Fibroblast of lung (primary cell): ENCODE results near the gene CCDC51. TPM values are rescaled to one million over a fixed set of nuclear protein-coding genes. Genes with fewer than 3 reads are reported as not detected.

Source experiments
- DNase-seq, 2 donors: peaks; one replicate each; pipeline versions ENCODE4 v3.0.0 to v3.0.0-alpha.2; 2010; ENCODE audit warnings: low read depth in 2 of 2
- H2AFZ ChIP-seq: 2 replicates; pipeline ENCODE4 v1.5.1; 2012; ENCODE audit warnings: low read length, control low read depth, inconsistent platforms
- H3K27ac ChIP-seq: 2 replicates; pipeline ENCODE4 v1.5.1; 2011; ENCODE audit warnings: low read length, control low read depth; ENCODE audit not compliant: insufficient read depth
- H3K27me3 ChIP-seq: 2 replicates; pipeline ENCODE4 v1.5.1; 2011; ENCODE audit warnings: mild to moderate bottlenecking, low read length; ENCODE audit not compliant: control insufficient read depth, insufficient read depth
- H3K36me3 ChIP-seq: 2 replicates; pipeline ENCODE4 v1.5.1; 2011; ENCODE audit warnings: low read length; ENCODE audit not compliant: control insufficient read depth, insufficient read depth
- H3K4me1 ChIP-seq: 2 replicates; pipeline ENCODE4 v1.5.1; 2011; ENCODE audit warnings: low read length; ENCODE audit not compliant: control insufficient read depth, insufficient read depth; ENCODE audit errors: extremely low read depth
- H3K4me2 ChIP-seq: 2 replicates; pipeline ENCODE4 v1.5.1; 2011; ENCODE audit warnings: low read length, control low read depth; ENCODE audit not compliant: insufficient read depth; ENCODE audit errors: extremely low read depth
- H3K4me3 ChIP-seq, 4 experiments: fragments of 200-600 bp in 1 of 4; sonication (generic) in 1 of 4; replicated peaks in 1 of 4; 2 replicates each; pipeline ENCODE4 v1.5.1; 2011 to 2016; ENCODE audit warnings: low read length in 4 of 4, low read depth in 3 of 4, mild to moderate bottlenecking in 3 of 4, control low read depth in 2 of 4, inconsistent platforms in 1 of 4, mixed read lengths in 1 of 4; ENCODE audit not compliant: insufficient read depth in 1 of 4; ENCODE audit errors: control extremely low read depth in 1 of 4
- H3K79me2 ChIP-seq: 2 replicates; pipeline ENCODE4 v1.5.1; 2012; ENCODE audit warnings: mild to moderate bottlenecking, low read length, inconsistent platforms; ENCODE audit not compliant: control insufficient read depth, insufficient read depth
- H3K9ac ChIP-seq: 2 replicates; pipeline ENCODE4 v1.5.1; 2011; ENCODE audit warnings: mild to moderate bottlenecking, low read length, control low read depth; ENCODE audit not compliant: insufficient read depth
- H3K9me3 ChIP-seq: 2 replicates; pipeline ENCODE4 v1.5.1; 2012; ENCODE audit warnings: low read depth, low read length; ENCODE audit not compliant: control insufficient read depth, insufficient read depth
- H4K20me1 ChIP-seq: 2 replicates; pipeline ENCODE4 v1.5.1; 2011; ENCODE audit warnings: low read length; ENCODE audit not compliant: control insufficient read depth, insufficient read depth; ENCODE audit errors: extremely low read depth
- CTCF ChIP-seq, 2 donors: IDR thresholded peaks in 1 of 2; conservative IDR thresholded peaks in 1 of 2; 1 replicate in 1 of 2; 2 replicates in 1 of 2; pipeline ENCODE4 v1.5.1; 2011 to 2012; ENCODE audit warnings: low read length in 2 of 2, control low read depth in 1 of 2, inconsistent platforms in 1 of 2, low read depth in 1 of 2, mild to moderate bottlenecking in 1 of 2
- EZH2 ChIP-seq: IDR thresholded peaks from 2 replicates; pipeline ENCODE4 v1.5.1; 2012; ENCODE audit warnings: low read length, control low read depth, mild to moderate bottlenecking; ENCODE audit errors: missing control alignments
- polyA plus RNA-seq, 2 donors: library from polyadenylated mRNA; depleted of rRNA in 1 of 2; stranded (reverse) in 1 of 2; unstranded in 1 of 2; fragments of >200 nt; gene quantifications; 2 replicates each; pipeline ENCODE4 v1.2.1, GENCODE V29; 2011 to 2012; ENCODE audit warnings: missing spikeins in 1 of 2
- total RNA-seq: library from RNA; depleted of rRNA; stranded (reverse); fragments of >200 nt; gene quantifications from 2 replicates; pipeline ENCODE4 v1.2.1, GENCODE V29; 2014

CCDC51 gene
- total and polyA plus RNA-seq, 2 donors (not counting 1 experiment from before 2014, with no cell fraction given), result 11.9 to 27.2 TPM

GRCh38 chr3:48417529-48418108 is 22.3 kb downstream of the CCDC51 start:
- Histone ChIP-seq H3K79me2 (no peaks in the 10 kb centered on the region), H2AFZ (no peak overlapping the region), H3K9me3 (no peaks in the 10 kb centered on the region), H3K36me3 (peaks cover 11% of the 10 kb centered on the region), H3K9ac (no peak overlapping the region), H3K27me3 (no peaks in the 10 kb centered on the region), H4K20me1 (no peaks in the 10 kb centered on the region), H3K4me1 (no peaks in the 10 kb centered on the region), H3K4me3 (no peak overlapping the region), H3K27ac (no peak overlapping the region), H3K4me2 (no peak overlapping the region)
- TF ChIP-seq EZH2 (no peak), CTCF (conservative IDR thresholded peaks at IDR 0.05 in 1 of 2, IDR thresholded peaks at IDR 0.05 in 1 of 2; ENCODE audit: low read depth in 1 of 2, low read length in 2 of 2) (no peak)
- no peak for DNase-seq

DNA sequence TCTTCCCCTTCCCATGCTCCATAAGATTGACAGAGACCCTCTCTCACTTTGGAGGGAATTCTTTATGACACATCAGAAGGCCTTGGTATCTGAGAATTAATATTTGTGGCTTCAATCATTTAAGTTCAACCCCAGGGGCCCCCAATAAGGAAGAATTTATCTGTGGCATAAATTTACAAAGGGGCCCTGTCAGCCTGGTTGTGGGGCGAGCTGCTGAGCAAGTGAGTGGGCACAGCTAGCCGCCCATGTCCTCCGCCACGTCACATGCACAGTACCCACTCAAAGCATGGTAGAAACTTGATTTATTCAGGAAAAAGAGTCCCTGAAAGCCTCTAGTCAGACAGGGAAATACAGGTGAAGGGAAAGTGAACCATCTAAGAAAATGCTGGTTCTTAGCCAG is 23.4 kb downstream of the CCDC51 start:
- TF ChIP-seq EZH2 (no peak), CTCF (conservative IDR thresholded peaks at IDR 0.05 in 1 of 2, IDR thresholded peaks at IDR 0.05 in 1 of 2; ENCODE audit: low read depth in 1 of 2, low read length in 2 of 2) (no peak)
- no peaks in the 10 kb centered on the region for H3K9me3 ChIP-seq
- DNase-seq, result no peak
- H3K27ac ChIP-seq, result no peak overlapping the region
- H3K4me1 ChIP-seq, result no peaks in the 10 kb centered on the region
- peaks cover 15% of the 10 kb centered on the region for H3K36me3 ChIP-seq
- H2AFZ ChIP-seq, result no peak overlapping the region
- no peak overlapping the region for H3K4me3 ChIP-seq
- H3K79me2 ChIP-seq, result no peaks in the 10 kb centered on the region
- H3K27me3 ChIP-seq, result no peaks in the 10 kb centered on the region
- H3K4me2 ChIP-seq, result no peak overlapping the region
- no peak overlapping the region for H3K9ac ChIP-seq
- H4K20me1 ChIP-seq, result no peaks in the 10 kb centered on the region

- H3K4me3 ChIP-seq, result no peak overlapping the region
- H3K9me3 ChIP-seq, result no peaks in the 10 kb centered on the region
- TF ChIP-seq CTCF (conservative IDR thresholded peaks at IDR 0.05 in 1 of 2, IDR thresholded peaks at IDR 0.05 in 1 of 2; ENCODE audit: low read depth in 1 of 2, low read length in 2 of 2), result no peak
- TF ChIP-seq EZH2, result no peak
- DNase-seq, result no peak
- no peak overlapping the region for H2AFZ ChIP-seq
- no peaks in the 10 kb centered on the region for H3K4me1 ChIP-seq
- no peaks in the 10 kb centered on the region for H3K79me2 ChIP-seq
- no peaks in the 10 kb centered on the region for H3K27me3 ChIP-seq
- H3K36me3 ChIP-seq, result peaks cover 15% of the 10 kb centered on the region
- H4K20me1 ChIP-seq, result no peaks in the 10 kb centered on the region
- H3K4me2 ChIP-seq, result no peak overlapping the region
- H3K27ac ChIP-seq, result no peak overlapping the region
- H3K9ac ChIP-seq, result no peak overlapping the region
These were observed 23.8 kb downstream of the CCDC51 start for GRCh38 chr3:48416091-48416505.
